Islet of Langerhans (tissue), 1 donor: Measurements from ENCODE around the gene TMEM218.
"Not testable (repeated sequence)": the region's sequence is repeated elsewhere in the genome, so short reads cannot be mapped to it uniquely, and the experiment has no call there.

Experiments
- FAIRE-seq: peaks from one replicate; lab custom pipeline; 2011; peaks lifted over from hg19 to GRCh38; lab: Jason Lieb, UNC

Gene TMEM218

DNA sequence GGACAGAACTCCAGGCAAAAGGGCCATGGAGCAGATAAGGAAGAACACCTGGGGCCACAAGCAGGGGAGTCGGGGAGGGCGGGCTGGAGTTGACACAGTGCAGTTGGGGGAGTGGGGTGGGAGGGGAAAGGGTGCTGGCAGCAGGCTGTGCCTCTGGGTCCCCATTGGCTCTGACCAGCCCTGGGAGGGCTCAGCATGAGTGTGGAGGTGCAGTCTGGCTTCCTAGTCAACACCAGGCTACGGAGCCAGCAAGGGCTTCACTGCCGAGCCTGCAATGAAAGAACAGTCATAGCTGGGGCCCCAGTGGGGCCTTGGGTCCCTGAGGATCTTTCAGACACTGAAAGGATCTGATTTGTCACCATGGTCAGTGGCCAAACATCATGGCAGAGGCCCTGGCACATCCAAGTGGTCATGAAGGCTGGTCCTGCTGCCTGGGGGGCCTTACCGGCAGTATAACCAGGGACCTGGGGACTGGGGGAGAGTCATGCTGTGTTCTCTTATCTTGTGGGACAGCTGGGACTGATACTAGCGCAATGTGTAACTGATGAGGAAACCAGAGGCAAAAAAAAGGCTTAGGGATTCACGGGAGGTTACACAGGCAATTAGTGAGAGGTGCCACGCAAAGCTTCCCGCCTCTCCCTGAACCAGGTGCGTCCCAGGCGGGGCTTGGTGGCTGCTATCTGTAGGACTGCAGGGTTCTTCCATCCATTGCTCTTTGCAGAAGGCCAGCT lies 36.8 kb downstream of the TMEM218 start:
- no peak for FAIRE-seq

DNA sequence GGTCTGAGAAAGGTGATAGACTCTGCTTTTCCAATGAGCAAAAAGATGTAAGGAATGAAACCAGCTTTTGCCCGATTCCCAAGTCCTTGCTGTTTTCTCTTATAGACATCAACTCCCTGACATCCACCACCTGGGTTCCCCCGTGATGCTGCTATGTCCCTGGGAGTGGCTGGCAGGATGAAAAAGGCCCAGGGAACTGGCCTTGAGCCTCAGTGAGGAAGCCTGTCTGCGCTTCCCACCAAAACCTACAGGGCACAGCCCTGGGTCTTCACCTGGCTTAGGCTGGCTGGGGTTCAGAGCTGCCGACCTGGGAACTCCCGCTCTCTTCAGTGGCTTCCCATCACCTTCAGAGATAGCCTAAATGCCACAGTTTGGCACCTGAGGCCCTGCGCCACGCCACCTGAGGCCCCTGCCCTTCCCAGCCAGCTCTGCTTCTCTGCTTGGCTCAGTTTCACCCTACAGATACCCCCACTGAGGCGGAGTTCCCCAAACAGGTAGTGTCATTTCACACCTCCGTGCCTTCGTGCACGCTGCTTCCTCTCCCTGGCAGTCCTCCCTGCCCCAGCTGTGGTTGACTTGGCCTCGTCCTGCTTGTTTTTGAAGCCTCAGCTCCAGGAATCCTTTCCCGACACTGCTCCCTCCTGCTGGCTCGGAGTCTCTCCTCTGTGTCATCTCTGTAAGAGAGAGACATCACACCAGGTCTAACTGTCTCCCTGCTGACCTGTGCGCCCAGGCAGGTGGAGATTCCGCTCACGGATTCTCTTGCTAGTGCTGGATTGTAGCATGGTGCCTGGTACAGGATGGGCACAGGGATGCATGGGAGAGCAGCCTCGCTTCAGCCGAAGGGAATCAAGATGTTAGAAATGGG lies 37.6 kb downstream of the TMEM218 start:
- no peak for FAIRE-seq

DNA sequence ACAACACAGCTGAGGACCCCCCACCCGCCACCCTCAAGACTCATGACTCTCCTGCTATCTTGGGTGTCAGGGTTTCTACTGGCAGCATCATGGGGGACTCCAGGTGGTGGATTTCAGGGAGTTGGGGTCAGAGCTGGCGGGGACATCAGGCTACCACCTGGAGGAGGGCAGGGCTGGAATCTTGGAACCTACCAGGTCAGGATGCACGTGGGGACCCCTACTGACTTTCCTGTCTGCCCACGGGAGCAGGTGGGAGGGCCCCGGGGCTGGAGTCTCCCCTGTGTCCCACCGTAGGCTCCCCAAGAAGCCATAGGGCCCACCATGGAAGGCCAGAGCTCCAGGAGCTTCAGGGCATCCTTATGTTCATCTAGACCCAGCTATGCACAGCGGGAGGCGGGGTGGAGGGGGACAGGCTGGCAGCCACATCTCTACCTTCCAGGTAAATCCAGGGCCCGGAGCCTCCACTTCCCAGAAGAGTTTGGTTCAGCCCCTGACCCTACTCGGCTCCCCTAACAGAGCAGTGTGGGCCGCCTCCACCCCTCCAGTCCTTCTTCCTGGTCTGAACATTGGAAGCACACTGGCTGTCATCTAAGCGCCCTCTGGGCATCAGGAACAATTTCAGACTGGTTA lies 38.4 kb downstream of the TMEM218 start:
- no peak for FAIRE-seq

DNA sequence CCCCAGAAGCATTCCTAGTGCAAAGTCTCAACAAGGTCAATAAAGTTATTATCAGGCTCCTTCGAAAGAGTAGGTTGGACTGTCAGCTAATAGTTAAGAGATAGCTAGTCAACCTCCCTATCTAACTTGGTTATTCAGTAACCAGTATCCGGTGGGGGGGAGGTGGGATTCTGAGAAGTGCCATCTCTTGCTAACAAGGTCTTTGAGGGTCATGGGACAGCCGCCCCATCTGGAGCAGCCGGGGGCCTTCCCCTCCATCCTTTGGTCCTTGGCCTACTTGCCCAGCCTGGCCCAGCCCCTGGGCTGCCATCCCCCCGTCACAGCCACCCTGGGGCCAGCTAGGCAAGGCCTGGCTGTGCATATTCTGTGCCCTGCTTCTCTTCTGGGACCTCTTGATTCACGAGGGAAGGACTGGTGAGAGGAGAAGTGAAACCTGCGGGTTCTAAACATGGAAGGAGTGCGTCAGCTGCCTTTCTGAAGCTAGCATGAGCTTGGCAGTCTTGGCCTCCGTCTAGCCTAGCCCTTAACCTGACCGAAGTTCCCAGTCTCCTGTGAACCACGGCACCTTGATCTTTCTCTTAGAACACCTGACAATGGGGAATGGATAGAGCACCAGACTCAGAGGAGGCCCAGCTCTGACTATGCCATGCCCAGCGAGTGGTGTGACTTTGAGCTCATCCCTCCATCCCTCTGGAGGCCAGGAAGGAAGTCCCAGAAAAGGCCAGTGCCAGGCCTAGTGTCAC lies 39.0 kb downstream of the TMEM218 start:
- no peak for FAIRE-seq

DNA sequence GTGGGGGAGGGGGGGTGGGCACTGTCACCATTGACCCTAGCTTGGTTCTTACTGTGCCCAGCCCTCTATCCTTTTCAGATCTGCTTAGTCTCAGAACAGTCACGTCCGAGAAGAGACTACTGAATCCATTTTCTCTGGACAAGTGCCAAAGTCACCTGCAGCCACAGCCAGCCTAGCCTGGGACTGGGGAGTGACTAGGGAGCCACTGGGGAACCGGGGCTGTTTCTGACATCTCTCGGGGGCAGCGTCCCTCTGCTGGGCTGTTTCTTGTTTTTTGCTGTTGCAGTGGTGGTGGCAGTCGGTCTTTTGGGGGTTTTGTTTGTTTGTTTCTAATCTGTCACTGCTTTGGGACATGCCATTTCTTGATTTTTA lies 39.6 kb downstream of the TMEM218 start:
- no peak for FAIRE-seq

DNA sequence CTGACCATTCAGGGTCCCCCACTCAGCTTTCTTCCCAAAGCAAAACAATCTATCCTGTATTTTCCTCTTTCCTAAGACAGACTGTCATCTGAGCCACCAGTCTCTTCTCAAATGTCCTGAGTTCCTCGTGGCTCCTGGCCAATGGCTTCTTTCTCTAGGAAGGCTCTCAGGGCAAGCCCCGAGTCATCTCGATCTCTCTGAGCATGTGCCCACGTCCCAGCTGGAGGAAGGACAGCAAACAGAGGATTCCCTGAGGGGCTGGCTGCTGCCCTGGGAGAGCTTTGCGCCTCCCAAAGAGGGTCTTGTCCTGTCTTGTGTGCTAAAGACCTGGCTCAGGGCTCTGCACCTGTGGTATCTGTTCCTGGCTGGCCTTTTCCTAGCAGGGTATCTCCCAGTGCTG lies 40.0 kb downstream of the TMEM218 start:
- FAIRE-seq = no peak

DNA sequence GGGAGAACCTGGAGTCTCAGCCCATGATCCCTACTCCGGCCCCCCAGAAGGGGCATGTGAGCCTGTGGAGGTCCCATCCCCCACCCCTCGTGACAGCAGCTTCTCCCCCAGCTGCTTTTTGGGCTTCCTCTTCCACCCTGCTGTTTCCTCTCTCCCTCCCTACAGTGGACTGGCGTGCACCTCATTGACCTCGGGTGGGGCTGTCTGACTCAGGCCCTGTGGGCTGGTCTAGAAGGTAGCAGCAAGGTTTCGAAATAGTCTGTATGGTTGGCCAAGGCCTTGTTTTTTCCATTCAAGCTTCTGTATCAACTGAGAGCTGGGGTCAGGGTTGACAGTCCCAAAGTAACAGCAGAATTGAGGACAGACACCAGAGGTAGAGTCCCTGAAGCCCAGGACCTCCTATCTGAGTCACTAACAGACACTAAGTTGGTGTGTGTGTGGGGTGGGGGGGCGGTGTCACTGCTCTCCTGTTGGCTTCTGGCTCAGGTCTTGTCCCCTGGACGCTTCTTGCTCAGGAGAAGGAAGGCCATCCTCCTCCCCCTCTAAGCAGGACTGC lies 40.6 kb downstream of the TMEM218 start:
- no peak for FAIRE-seq

DNA sequence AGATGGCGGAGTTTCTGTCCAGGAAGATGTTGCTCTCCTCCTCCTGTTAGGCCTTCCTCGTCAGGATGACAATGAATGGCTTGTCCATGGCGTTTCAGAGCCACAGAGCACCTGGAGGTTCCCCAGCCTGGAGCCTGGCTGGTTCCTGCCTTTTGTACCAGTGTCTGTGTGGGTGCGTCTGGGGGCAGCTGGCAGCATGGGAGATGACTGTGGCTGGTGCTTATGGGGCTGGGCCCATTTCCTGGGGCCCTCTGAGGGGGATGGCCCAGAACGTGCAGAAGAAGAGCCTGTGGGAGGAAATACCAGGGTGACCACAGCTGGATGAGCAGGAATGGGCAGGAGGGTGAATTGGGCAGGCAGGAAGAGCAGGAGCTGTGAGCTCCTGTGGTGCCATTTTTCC lies 41.6 kb downstream of the TMEM218 start:
- no peak for FAIRE-seq

DNA sequence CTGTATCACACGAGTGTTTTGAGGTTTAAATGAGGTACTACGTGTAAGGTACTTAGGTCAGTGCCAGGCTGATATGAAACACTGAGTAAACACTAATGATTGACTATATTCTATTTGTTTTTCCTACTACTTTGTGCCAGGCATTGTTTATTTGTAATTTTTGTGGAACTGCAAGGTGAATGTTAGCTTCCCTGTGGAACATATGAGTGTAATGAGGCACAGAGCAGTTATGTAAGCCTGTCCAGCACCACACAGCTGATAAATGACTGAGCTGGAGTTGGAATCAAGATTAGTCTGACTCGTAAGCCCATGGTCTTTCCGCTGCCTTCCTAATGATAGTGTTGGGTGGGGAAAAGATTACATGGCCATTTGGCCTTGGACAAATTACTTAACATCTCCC lies 42.4 kb downstream of the TMEM218 start:
- no peak for FAIRE-seq

DNA sequence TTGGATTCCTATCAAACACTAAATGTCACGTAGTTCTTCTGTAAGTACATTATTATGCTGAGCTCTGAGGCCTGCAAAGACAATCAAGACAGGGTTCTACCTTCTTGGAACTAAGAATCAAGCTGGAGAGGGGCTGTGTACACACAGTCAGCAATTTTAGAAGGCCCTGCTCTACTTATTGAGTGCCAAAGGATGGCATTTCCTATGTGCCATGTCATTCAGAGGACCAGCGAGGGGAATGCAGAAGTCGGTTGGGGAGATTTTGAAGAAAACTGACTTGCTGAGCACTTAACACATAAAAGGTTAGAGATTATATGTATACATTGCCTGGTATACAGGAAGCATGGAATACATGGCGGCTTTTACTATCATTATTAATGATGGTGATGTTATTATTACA lies 43.1 kb downstream of the TMEM218 start:
- no peak for FAIRE-seq

DNA sequence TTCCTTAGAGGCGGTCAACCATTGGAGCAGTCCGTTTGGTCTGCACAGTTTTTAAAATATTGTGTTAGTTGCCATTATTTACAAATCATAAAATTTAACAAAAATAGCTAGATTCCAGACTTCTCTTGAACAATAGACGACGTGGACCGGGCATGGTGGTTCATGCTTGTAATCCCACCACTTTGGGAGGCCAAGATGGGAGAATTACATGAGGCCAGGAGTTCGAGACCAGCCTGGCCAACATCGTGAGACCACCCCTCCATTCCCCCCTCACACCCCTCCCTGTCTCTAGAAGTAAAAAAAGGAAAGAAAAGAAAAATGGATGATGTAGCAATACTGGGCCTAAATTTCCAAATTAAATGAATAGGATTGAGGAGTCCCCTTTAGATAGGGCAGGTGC lies 47.4 kb downstream of the TMEM218 start:
- no peak for FAIRE-seq

DNA sequence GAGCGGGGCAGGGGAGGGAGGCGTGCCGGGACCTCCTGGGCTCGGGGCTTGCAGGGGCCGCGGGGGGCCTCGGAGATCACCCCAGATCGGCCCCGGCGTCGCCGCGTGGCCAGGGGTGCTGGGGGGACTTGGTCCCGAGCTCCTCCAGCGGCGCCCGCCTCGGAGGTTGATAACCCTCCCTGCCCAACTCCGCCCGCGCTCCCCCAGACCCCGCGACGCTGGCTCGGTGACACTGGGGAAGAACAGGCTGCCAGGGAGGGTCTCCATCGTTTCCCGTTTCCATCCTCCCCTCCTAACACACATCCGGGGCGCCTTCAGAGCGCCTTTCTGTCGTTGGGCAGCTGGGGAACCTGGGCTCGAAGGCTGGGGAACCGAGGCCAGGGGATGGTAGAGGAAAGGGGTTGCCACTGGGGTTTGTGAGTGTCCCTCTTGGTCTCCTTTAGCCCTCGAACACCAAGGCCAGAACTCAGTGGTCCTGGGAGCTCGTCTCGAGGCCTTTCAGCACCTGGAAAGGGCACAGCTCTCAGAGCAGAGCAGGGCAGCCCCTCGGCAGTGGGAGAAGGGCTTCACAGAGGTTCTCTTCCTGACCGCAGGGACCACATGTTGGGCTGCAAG lies 47.9 kb downstream of the TMEM218 start:
- FAIRE-seq = no peak

DNA sequence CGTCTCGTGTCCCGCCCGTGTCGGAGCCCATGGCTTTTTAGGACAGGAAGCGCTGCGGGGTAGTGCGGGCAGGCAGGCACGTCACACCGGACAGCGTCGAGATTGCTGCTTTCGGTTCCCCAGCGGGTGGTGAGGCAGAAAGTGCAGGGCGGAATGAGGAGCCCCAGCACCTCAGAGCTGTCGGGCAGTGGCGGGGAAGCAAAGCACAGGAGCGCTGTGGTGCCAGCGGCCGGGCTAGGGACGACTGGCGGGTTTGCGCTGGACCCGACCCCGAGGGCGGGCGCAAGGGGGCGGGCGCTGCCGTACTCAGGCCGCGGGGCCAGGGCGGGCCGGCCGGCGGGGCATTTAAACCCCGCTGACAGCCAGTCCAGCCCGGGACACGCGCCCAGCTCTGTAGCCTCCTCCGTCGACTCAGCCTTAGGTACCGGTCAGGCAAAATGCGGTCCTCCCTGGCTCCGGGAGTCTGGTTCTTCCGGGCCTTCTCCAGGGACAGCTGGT lies 48.4 kb downstream of the TMEM218 start, which contains the start of gene SLC37A2:
TSS of gene SLC37A2 (plus strand) at position 375 of the 498 bp plus-strand sequence. CDS start at position 438, 63 bp downstream.
- no peak for FAIRE-seq

DNA sequence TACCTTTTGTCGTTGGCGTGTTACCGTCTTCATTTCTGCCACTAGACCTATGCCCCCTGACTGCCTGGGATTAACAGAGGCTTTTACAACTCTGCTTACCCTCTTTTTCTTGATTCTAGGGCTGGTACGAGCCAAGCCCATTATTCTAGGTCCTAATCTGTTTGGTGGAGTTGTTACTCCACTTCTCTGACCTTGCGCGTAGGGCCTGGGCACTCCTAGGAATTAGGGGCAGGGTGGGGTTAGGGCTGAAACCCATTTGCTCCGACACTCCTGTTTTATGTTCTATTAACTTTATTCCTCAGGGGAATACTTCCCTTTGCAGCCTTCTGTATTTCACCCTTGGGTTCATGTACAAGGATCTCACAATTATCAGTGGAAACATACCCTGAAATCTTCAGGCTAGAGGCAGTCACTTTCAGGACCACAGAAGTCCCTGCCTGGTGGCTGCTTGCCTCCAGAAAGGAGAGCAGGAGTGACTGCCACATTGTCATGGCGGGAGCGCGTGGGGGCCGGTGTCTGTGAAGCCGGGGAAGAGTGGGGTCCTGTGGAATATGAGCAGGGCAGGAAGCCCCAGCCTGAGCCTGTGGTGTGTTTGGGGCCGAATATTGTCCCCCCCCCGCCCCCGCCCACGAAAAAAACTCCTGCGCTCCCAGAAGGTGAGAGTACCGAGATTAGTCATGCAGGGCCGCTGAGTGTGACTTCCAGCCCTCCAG lies 49.1 kb downstream of the TMEM218 start:
- no peak for FAIRE-seq

DNA sequence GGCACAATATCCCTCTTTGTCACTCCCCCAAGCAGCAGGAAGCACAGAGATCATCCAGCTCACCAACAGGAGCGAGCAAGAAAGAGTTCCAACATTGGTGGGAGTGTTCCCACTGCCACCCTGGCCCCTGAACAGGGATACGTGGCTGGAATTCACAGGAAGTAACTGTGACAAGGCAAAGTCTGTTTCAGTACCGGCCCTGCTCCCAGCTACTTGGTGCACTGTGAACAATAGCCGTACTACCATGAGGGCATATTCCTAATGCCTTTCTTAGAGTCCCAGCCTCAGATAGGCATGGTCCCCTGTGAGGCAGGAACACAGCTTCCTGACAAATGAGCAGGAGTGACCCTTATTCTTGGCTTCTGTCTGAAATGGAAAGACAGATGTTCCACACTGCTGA lies 50.1 kb downstream of the TMEM218 start:
- FAIRE-seq = no peak

DNA sequence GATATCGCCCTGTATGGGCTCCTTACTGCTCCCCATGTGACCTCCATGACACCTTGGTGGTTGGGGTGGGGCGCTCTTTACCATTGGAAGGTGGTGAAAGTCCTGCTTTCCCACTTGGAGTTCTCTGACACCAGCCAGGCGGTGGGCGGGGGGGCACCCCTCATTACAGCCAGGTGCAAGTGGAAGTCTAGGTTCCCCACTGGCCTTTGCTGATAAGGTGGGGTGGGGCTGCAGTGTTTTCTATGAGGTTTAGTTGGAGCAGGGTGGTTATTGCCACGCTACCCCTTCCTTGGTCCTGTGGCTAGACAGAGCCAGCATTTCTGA lies 53.8 kb downstream of the TMEM218 start:
- FAIRE-seq = no peak

DNA sequence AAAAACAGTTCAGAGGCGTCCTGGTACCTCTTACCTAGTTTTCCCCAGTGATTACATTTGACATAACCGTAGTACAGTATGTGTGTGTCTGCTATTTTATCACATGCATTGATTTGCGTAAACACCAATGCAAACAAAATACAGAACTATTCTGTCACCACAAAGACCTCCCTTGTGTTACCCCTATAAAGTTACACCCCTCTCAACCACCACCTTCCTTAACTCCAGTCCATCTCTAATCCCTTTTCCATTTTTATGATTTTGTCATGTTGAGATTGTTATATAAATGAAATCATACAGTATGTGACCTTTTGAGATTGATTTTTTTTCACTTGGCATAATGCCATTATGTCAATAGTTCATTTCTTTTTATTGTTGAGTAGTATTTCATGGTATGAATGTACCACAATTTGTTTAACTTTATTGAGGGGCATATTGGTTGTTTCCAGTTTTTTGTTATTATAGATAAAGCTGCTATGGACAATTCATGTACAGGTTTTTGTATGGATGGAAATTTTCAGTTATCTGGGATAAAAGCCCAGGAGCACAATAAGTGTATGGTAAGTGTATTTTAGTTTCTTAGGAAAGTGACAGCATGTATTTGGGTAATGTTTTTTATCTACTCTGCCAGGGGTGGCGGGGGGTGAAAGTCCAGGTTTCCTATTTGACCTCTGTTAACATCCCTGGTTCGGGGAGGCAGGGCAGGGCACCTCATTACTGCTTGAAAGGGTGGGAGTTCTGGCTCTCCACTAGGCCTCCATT lies 54.3 kb downstream of the TMEM218 start:
- FAIRE-seq = no peak

DNA sequence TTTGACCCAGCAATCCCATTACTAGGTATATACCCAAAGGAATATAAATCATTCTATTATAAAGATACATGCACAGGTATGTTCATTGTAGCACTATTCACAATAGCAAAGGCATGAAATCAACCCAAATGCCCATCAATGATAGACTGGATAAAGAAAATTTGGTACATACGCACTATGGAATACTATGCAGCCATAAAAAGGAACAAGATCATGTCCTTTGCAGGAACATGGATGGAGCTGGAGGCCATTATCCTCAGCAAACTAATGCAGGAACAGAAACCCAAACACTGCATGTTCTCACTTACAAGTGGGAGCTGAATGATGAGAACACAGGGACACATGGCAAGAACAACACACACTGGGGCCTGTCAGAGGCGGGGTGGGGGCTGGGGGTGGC lies 55.3 kb downstream of the TMEM218 start:
- not testable (repeated sequence) for FAIRE-seq

DNA sequence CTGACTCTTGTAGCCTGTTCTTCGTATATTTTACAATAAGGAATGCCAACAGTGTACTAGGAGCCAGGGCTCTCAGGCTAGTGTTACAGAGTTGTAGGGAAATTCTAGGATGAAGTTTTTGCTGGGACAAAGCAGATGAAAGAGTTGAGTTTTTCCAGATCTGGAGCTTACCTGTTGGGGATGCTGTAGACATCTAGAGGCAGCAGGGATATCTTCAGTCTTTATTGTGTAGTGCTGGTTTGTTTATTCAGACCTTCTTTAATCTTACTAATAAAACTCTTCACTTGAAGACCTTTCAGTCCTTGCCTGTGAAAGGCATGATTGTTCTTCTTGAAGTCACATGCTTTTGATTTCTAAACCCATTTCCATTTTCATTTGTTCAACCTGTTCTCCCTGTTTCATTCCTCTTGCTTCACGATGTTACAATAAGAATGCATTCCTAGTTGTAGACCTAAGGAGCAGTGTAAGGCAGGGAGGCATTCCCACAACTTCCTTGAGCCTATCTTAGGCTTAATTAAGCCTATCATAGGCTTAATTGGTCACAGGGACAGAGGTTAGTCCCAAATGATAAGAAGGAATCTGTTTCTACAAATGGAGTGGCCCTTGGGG lies 56.2 kb downstream of the TMEM218 start:
- no peak for FAIRE-seq

DNA sequence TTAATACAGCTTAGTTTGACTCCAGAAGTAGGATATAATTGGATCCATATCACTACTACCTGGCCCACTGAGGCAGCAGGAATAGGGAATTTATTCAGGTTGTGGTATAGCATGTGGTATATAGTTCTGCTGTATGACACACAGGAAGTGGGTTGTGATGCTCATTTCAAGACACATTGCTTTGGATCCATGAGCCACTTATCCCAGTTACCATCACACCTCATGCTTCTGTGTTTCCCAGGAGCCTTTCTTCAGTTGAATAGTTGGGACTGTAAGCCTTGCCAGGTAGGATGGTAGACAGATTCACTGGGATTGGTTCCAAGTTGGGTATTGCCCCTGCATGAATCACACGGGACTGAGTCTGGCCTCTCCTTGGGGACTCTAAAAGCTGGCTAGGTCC lies 58.3 kb downstream of the TMEM218 start:
- FAIRE-seq = no peak
